LNCAP (cell line): ENCODE data around the gene WBP2.
A peak's percentile ranks its signal among the peaks of the same experiment; 100 is the strongest.

Experiments
- TF ChIP-seq, protein P1 (sequence below): fragments of 450-650 bp; IDR thresholded peaks from 2 replicates; pipeline ENCODE4 v1.5.1; 2017; ENCODE audit warnings: mild to moderate bottlenecking

Gene WBP2

GRCh38 chr17:75880266-75880665 lies 25.1 kb upstream of the WBP2 start:
- TF ChIP-seq, protein P1, sequence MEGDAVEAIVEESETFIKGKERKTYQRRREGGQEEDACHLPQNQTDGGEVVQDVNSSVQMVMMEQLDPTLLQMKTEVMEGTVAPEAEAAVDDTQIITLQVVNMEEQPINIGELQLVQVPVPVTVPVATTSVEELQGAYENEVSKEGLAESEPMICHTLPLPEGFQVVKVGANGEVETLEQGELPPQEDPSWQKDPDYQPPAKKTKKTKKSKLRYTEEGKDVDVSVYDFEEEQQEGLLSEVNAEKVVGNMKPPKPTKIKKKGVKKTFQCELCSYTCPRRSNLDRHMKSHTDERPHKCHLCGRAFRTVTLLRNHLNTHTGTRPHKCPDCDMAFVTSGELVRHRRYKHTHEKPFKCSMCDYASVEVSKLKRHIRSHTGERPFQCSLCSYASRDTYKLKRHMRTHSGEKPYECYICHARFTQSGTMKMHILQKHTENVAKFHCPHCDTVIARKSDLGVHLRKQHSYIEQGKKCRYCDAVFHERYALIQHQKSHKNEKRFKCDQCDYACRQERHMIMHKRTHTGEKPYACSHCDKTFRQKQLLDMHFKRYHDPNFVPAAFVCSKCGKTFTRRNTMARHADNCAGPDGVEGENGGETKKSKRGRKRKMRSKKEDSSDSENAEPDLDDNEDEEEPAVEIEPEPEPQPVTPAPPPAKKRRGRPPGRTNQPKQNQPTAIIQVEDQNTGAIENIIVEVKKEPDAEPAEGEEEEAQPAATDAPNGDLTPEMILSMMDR, result no peak

DNA sequence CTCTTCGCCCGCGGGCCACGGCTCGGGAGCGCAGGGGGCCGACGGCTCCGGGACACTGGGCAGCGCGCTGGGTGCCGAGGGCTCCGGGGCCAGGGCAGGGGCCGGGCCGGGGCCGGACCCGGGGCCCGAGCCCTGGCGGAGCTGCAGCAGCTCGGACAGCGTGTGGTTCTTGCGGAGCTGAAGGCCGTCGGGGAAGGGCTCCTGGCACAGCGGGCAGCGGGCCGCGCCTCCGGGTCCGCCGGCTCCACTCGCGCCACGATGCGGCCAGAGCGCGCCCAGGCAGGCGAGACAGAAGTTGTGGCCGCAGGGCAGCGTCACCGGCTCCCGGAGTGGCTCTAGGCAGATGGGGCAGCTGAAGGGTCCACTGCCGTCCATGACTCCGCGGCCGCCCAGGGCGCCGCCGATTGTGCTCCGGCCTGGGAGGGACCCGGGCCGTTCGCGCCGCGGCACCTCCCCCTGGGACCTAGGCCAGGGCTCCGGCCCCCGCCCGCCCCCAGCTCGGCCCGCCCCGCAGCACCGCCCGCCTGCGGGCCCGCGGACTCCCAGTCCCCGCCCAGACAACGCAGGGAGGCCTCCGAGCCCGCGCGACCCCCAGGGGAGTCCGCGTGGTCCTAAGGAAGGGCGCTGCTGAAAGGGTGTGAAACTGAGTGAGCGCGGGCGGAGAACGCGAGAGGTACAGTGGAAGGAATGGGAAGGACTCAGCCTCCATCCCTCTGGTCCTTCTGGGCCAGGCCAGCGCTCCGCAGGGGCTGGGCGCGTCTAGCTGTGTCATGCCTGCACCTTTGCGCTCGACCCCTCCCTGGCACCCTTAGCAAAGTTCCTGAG lies 23.3 kb upstream of the WBP2 start, which contains the start of gene TRIM47:
Gene TRIM47 (minus strand): TSS at position 408 of the 825 bp plus-strand sequence. CDS start 33 bp downstream, at position 375.
- TF ChIP-seq, protein P1, result no peak; the same call in 1 of the 2 replicates

DNA sequence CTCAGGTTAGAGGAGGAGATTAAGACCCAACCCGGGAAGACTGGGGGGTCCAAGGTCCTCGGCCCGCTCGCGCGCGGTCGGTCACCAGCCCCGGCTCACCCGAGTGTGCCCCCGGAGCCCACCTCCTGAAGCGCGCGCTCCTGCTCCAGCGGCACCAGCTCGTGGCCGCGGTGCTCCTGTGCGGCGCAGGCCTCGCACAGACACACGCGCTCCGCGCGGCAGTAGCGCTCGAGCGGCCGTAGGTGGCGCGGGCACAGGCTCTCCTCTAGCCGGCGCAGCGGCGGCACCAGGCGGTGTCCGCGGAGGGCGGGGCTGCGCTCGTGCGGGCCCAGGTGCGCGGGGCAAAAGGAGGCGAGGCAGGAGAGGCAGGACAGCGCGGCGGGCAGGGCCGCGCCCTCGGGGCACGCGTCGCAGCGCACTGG lies 22.6 kb upstream of the WBP2 start:
- TF ChIP-seq, protein P1, result peak; percentile 60

- TF ChIP-seq, protein P1, result no peak
Observed at GRCh38 chr17:75876938-75877751, 22.0 kb upstream of the WBP2 start.

DNA sequence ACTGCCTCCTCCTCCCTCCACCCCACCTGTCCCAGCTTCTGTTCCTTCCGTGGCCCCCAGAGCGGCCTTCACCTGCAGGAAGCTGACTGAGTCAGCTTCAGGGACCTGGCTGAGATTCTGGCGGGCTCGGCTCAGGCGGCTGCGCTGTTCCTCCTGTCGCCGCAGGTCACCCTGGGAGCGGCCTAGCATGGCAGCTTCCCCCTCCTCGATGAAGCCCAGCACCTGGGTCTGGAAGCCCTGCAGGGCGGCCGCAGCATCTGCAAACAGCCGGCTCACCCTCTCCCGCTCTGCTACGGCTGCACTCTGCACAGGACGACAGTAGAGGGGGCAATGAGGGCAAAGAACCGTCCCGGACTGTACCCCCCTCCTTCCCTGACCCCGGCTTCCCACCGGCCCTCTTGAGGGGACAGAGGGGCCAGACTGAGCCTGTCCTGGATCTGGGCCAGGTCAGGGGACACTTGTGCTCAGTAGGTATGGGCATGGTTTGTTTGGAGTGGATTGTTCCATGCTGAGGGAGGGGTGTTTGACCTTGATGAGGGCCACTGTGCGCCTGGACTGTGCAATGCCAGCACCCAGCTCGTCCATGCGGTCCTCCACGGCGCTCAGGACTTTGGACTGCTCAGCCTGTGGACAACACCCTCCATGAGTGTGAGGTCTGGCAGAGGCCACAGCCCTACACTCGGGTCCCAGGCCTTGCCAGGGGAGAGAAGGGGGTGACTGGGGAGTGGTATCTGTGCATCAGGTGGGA lies 21.2 kb upstream of the WBP2 start:
- TF ChIP-seq, protein P1, result no peak

DNA sequence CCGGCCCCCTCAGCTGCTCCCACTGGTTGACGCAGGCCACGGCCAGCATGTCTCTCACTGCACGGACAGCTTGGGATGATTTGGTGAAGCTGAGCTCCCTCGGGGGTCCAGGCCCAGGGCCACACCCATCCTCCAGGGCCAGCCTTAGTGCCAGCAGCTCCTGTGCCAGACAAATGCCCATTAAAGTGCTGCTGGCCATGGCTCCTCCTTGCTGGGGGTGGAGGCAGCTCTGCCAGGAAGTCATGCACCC lies 20.7 kb upstream of the WBP2 start:
- TF ChIP-seq, protein P1, result no peak

DNA sequence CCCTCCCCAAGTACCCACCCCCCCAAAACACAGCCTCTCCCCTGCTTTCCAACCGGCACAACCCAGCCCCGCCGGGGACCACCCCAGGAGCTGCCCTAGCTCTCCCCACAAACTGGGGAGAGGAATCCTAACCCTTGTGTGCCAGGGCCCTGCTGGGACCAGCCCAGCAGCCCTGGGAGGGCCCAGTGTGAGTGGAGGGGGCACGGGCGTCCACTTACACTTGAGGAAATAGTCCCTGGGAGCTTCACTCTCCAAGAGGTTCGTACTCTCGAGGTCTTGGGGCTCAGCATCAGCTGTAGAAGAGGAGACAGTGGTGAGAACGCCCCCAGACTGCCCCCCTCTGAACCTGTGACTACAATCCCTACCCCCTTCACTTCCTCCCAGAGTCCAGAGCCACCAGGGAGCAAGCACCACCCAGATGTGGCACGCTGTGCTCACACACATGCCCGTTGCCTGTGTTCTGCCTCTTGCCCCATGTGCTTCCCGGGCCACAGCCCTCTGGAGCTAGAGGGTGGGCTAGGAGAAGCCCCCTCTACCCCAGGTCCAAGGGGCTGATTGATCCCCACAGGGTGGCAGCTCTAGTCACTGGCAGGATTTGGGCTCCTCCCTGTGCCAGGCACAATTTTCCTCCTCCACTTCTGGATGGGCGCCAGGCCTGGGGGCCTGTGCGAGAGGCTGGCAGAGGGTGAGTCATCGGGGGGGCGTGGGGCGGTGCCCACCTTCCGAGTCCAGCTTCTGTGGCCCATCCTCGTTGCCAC lies 20.2 kb upstream of the WBP2 start:
- TF ChIP-seq, protein P1, result no peak
